Kidney tubule cell (primary cell): Measurements from ENCODE around the gene INMT.
"Not testable (repeated sequence)": the region's sequence is repeated elsewhere in the genome, so short reads cannot be mapped to it uniquely, and the experiment has no call there.

Source experiments
- DNase-seq: peaks from one replicate; pipeline ENCODE4 v3.0.0-alpha.2; 2018; ENCODE audit warnings: low spot score

The INMT gene

DNA sequence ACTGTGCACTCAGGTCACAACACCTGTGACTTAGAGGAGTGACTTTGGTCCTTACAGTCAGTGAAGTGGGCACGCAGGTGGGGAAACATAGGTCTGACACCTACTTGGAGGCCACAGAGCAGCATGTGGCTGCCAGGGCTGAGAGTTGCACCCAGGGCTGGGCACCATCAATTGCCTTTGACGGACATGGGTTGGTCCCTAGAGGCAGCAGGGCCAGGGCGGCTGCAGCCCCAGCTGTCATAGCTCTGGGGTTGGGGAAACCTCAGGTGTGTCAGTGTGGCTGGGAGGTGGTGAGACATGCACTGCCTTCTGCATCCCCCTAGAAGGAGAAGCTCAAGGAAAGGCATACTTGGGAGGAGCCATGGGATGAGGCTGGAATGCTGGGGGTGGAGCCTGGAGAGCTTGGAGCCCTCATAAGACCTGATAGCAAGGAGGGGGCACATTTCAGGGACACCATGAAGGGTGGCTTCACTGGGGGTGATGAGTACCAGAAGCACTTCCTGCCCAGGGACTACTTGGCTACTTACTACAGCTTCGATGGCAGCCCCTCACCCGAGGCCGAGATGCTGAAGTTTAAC lies at the start of gene INMT:
Gene INMT, plus strand, starts transcription at position 440 of the 578 bp plus-strand sequence. Its CDS starts 16 bp downstream, at position 456.
- DNase-seq, result no peak

DNA sequence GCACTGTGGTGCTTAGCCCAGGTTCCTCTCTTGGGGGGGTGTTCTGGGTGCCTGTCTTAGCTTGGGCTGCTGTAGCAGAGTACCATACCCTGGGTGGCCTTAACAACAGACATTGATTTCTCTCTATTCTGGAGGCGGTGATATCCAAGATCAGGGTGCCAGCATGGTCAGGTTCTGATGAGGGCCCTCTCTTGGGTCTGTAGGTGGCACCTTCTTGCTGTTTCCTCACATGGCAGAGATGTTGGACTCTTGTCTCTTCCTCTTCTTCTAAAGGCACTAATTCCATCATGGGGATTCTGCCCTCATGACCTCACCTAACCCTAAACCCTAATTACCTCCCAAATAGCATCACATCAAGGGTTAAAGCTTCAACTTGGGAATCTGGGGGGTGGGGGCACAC lies 49.7 kb upstream of the INMT start:
- DNase-seq, result no peak

DNA sequence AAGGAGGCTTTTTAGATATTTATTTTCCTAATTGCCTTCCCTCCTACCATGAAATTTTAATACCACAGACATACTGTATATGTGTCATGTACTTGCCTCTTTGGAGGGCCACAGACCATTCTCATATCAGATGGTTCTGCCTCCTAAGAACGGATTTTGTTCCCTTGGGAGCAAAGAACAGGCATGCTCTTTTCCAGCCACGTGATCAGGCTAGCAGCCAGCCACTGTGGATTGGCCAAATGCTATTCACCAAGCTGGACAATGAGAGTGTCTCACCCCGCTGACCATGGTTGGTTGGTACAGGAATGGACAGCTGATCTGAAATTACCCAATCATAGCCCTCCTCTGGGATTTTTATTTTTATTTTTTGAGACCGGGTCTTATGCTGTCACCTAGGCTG lies 48.2 kb upstream of the INMT start:
- no peak for DNase-seq

DNA sequence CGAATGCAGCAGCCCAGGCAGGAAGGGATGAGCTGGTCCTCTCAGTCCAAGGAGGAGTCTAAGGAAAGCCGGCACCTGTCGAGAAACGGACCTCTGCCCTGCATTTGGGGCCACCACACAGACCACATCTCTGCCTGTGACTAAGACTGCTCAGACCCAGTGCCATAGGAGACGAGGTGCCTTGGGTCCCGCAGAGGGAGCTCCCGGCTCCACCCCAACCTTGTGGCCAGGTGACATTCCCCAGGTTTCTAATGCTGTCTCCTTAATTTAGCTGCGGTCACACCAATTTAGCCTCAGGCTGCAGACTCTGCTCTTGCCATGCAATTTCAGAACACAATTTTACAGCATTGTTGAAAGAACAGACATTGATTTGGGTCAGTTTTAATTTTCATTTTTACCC lies 46.9 kb upstream of the INMT start:
- DNase-seq, result no peak

DNA sequence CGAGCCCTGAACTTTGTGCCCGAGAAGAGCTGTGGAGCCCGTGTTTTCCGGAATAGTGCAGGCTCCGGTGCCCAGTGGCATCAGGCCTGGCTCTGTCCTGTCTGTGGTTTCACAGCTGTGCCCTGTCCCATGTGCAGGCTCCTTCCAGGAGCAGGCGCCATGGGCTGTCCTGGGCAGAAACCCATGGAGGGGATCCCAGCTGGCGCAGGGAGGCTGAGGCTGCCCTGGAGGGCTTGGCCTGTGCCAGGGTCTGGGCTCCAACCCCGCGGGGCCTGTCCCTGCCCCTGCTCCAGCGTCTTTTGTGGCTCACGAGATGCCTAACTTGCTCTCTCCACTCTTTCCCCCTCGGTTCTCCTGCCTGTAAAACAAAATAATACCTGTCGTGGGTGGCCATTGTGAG lies 46.3 kb upstream of the INMT start:
- no peak for DNase-seq

DNA sequence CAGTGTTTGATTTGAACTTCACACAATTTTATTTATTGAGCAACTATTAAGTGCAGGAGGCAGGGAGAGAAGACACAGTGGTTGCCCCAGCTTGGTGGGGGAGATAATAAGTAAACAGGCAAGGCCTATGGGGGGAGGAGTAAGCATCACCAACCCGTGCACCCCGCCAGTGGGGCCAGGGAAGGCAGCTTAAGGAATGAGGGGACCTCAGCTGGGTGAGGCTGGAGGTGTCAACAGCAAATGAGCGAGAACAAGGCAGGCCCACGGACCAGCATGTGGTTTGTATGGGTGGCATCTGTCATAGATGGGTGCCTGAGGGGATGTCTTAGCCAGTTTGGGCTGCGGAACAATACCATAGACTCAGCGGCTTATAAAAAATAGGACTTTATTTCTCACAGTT lies 45.6 kb upstream of the INMT start:
- no peak for DNase-seq

DNA sequence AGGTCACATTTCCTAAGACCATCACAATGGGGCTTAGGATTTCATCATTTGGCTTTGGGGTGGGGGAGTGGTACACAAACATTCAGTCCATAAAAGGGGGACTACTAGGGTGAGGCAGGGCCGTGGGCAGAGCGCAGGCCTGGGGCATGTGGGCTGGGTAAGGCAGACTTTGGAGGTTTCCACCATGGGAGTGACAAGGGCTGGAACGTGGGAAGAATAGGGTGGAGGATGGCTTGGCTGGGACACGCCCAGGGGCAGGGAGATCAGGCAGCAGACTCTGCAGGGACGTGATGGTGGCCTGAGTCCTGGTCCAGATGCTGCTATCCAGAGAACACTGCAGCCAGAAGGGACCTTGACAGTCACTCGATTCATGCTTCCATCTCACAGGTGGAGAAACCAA lies 45.0 kb upstream of the INMT start:
- DNase-seq, result no peak

DNA sequence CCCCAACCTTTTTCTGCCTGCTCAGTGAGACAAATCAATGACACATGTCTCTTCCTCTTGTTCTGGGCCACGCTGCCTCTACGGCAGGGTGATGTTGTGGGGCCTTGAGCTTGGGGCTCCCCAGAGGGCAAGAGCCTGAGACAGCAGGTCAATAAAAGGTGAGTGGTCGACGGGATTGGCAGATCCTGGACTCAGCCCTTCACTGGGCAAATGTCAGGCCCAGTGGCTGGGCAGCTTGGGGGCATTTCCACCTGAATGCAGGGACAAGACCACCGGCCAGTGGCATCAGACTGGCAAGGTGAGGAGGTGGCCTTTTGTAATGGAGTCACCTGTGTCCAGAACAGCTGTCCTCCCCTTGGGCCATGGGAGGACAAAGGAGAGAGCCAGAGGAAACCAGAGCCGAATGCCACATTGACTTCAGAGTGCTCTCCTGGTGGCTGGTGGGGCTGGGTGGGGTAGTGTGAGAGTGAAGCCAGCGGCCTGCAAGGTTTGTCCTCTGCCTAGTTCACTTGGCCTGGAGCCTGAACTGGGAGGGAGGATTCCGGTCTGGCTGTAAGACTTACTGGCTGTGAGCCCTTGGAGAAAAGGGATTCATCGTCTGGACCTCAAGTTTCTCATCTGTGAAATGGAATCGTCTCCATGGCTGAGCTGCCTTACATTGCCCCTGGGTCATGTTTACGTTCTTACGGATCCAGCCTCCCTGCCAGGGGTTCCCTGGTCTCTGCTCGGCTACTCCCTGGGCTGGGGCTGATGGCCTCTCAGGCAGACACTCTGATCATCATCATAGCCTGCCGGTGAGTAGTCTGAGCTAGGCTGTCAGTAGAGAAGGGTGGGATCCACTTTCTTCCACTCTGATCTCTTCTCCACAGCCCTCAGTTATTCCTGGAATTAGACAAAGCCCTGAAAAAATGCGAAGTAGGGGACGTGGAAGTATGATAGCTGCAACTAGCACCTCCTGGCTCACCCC lies 44.3 kb upstream of the INMT start:
- DNase-seq, result no peak

DNA sequence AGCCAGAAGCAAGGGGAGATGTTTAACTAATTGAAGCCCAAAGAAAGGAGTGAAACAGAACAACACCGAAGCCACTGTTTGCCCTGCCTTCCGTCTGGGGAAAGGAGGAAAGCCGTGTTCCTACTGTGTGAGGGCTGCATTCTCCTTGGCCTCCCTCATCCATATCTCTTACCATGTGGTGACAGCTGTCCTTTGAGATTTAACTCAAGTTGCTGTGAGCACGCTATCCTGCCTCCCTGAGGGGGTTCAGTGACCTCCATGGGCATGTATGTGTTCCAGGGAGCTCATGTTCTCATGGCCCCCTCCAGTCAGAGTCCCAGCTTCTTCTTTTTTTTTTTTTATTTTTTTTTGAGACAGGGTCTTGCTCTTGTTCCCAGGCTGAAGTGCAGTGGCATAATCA lies 43.5 kb upstream of the INMT start:
- no peak for DNase-seq

DNA sequence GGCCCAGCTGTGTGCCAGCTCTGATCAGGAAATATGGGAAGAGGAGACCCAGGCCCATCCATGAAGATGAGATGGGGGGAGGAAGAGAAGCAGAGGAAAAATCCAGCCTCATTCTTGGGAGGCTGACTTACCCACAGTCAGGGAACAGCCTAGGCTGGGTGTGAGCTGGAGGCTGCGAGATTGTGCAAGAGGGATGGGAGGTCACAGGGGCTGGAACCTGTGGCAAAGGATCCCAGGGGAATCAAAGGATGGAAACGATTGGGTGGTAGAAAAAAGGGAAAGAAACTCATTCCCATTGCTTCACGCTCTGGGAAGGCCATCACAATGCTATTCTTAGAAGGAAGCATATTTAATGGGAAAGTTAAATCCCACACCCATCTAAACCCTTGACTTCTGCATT lies 43.0 kb upstream of the INMT start:
- no peak for DNase-seq

DNA sequence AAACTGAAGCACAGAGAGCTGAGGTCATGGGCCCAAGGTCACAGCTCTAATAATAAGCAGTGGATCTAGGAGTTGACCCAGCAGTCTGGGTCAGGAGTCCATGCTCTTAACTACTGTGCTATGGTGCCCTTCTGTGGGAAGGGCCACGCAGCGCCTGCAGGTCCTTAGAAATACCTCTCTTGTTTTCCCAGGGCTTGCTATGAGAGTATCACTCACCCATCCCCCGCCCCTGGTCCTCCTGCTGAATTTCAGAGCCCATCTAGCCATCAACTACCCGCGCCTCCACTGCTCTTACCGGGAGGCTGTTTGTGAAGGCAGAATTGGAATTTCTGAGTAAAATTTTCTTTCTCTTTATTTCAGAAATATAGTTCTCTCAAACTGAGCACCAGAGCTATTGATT lies 42.4 kb upstream of the INMT start:
- DNase-seq, result no peak

DNA sequence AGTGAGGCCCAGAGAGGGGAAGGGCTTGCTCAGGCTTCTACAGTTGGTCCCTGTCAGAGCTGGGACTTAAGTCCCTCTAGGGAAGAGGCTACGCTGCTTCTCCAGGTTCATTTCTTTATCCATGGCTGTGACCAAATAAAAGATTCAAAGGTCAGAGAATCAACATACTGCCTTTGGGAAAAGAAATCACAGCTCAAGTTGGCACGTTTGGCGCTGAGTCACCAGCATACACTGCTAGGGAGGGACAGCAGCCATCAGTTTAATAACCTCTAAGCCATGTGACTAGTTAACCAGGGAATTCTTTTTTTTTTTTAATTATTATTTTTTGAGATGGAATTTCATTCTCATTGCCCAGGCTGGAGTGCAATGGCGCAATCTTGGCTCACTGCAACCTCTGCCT lies 41.3 kb upstream of the INMT start:
- DNase-seq, result no peak

DNA sequence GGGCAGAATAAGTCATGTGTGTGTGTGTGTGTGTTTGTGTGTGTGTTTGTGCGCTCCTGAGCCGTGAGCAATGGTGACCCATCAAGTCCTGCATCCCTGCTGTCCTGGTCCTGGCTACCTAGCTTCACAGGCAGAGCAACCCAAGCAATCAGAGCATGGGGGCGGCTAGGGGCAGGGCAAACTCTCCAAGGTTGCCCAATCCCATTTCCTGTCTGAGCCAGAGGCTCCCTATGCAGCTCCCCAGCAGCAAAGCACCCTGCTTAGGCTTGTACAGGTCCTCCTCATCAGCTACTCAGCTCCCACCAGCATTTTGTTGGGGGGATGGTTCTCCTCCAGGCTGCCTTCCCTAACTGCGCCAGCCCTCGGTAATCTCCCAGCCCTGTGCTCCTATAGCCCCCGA lies 38.5 kb upstream of the INMT start:
- peak; percentile 2 for DNase-seq

DNA sequence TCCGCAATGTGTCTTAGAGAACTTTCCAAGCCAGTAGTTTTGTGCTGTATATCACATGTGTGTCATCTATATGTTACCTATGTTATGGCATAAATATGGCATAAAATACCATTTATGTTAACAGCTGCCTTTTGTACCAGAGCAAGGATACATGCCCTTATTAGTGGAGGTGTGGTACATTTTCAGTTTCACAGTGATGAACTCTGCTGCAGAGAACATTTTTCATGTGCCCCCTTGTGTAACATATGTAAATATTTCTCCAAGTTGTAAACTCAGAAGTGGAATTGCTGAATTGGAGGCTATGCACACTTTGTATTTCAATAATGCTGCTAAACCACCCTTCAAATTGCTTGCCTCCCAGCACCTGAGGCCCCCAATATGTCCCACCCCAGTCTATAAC lies 37.8 kb upstream of the INMT start:
- no peak for DNase-seq

DNA sequence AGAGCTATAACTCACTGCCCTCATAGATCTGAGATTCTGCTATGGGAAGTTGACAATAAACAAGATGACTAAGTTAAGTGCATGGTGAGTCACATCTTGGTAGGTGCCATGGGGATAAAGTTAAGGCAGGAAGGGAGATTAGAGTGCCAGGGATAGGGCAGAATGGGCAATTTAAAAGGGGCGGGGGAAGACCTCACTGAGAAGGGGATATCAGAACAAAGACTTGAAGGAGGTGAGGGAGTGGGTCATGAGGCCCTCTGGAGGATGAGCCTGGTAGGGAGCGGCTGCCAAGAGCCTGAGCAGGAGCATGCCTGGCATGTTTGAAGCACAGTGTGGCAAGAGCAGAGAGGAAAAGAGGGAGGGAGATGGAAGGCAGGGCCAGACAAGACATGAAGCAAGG lies 34.8 kb upstream of the INMT start:
- peak; percentile 32 for DNase-seq

DNA sequence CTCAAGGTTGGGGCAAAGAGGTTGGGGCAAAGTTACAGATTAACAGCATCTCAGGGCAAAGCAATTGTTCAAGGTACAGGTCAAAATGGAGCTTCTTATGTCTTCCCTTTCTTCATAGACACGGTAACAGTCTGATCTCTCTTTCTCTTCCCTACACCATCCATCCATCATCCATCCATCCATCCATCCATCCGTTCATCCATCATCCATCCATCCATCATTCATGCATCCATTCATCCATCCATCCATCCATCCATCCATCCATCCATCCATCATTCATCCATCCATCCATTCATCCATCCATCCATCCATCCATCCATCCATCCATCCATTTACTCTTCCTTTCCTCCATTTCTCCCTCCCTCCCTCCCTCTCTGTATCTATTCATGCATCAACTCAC lies 32.5 kb upstream of the INMT start:
- not testable (repeated sequence) for DNase-seq

DNA sequence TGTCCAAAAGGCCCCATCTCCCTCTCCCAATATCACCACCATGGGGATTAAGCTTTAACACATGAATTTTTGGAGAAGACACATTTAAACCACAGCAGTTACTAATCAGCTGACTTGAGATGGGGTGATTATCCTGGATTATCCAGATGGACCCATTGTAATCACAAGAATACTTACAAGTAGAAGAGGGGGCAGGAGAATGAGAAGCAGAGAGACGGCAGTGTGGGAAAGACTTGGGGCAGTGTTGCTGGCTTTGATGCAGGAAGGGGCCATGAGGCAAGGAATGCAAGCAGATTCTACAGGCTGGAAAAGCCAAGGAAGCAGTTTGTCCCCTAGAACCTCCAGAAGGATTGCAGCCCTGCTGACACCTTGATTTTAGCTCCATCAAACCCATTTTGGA lies 30.7 kb upstream of the INMT start:
- DNase-seq, result no peak

DNA sequence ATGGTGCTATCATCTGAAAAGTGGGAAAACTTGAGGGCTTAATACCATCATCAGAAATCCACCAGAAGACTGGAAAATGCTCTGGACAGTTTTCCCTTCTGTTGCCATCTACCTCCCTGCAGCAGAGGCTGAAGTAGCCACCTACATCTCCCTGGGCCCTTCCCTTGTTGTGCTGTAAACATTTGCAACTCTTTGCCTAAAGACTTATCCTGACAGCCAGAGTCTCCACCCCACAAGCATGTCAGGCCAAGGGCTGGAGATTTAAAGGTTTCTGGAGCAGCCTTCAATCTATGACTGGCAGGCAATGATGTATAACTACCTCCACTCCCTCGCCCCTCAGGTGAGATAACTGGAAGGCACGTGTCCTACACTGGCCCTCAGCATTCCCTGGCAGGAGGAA lies 29.7 kb upstream of the INMT start:
- no peak for DNase-seq

DNA sequence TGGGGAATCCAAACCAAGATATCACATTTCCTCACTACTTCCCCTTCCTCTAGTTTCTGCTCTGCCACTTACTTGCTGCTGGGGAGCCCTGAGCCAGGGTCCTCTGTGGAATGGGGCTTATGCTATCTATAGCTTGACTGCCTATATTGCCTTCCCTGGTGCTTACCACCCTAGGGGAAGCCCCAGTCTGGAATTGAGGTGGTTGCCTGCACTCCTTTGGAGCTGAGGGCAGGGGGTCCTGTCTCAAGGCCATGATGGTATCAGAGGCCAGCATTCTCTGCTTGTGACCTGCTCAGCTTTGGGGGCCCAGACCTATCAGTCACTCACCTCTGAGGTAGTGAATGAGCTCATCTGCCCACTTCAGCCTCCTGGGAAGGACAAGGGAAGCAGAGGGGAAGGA lies 29.3 kb upstream of the INMT start:
- DNase-seq, result no peak

DNA sequence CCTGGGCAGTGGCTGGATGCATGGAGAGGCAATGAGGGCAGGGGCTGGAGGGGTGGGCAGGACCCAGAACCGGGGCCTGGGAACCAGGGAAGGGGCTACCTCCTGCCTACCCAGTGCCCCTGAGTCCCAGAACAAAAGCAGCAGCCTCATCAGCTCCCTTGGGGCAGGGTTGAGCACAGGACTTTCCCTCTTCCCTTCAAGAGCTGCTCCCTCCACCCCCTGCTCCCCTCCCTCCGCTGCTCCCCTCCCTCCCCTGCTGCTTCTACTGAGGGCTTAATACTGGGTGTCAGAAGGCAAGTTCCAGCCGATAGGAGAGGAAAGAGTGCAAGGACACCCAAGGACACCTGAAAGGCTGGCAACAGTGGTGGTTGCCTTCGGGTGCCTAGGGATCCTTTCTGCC lies 28.2 kb upstream of the INMT start:
- DNase-seq, result no peak

DNA sequence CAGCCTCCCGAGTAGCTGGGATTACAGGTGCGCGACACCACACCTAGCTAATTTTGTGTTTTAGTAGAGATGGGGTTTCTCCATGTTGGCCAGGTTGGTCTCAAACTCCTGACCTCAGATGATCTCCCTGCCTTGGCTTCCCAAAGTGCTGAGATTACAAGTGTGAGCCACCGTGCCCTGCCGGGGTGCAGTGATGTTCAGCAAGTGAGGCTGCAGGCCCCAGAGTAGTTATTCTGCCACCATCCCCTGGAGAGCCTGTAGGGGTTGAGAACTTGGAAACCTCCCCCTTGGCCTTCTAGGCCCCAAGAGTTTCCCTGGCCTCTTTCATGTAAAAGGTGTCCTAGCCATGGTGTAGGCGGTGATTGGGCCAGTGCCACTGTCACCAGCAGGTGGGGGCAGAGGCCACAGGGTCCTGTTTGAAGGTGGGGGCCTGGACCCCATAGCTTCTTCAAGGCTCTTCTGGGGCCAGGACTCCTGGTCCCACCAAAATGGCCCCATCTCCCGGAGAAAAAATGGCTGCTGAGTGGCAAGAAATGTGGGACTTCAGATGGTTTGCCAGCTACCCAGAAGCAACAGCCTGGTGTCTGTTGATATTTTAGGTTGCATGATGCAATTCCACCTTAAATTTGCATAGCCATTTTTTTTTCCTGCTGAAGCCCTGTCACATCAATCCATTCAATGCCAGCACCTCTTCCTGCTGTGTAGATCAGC lies 25.5 kb upstream of the INMT start:
- DNase-seq, result no peak

DNA sequence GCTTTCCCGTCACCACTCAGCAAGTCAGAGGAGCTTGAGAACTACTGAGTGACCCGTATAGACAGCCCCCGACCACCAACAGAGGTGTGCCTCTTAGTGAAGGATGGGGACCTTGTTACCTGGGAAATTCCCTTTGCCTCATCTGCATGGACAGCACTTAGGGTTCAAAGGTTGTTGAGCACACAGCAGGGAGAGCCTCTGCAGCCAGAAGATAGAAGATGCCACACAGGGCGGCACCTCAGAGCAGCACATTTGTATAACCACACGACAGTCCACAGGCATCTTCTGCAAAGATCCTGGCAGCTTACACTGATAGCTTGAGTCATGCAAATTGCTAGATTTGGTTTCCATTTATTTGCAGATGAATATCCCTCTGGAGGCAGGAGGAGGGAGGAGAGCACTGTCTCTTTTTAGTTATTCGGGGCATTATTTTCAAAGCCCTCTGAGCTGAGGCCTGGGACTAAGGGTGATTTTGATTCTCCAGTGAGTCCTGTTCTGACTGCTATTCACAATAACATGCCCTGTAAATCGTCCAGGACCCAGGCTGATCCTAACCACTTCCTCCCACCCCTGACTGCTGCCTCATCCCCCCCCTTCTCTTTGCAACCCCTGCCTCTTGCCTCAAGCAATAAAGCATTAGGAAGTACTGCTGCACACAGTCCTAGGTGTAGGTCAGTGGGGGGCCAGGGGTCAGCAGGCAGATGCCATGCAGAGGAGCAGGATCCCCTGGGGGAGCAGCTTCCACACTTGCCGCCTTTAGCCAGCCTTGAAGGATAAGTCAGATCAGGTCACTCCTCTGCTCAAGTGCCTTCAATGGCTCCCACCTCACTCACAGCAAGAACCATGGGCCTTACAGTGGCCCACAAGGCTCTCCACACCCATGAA lies 24.6 kb upstream of the INMT start:
- DNase-seq, result no peak
